ENCODE data around the gene NCF4.

The NCF4 gene

GRCh38 chr22:36860821-36861659 is at the start of gene NCF4:
Gene NCF4, plus strand, starts transcription at chr22:36861006. Its CDS starts 166 bp downstream, at chr22:36861172.
- peak; percentile 72 for DNase-seq

- no peak for DNase-seq
These were observed 49.6 kb upstream of the NCF4 start for GRCh38 chr22:36811094-36811800.

- DNase-seq, result no peak
These were observed 46.0 kb upstream of the NCF4 start for GRCh38 chr22:36814801-36815200.

- DNase-seq, result no peak
These were observed 45.1 kb upstream of the NCF4 start for GRCh38 chr22:36815558-36816338.

- no peak for DNase-seq
These were observed 44.5 kb upstream of the NCF4 start for GRCh38 chr22:36816339-36816635.

GRCh38 chr22:36816636-36817524 is 43.9 kb upstream of the NCF4 start, which contains the start of gene PVALB:
Gene PVALB, minus strand, starts transcription at chr22:36817035. Its CDS starts 30 bp downstream, at chr22:36817005.
- no peak for DNase-seq

- no peak for DNase-seq
These were observed 43.3 kb upstream of the NCF4 start for GRCh38 chr22:36817525-36817848.

- DNase-seq, result no peak
These were observed 42.7 kb upstream of the NCF4 start for GRCh38 chr22:36818010-36818642.

GRCh38 chr22:36819112-36819511 is 41.7 kb upstream of the NCF4 start:
- no peak for DNase-seq

GRCh38 chr22:36822581-36822980 is 38.2 kb upstream of the NCF4 start:
- no peak for DNase-seq

- no peak for DNase-seq
These were observed 37.5 kb upstream of the NCF4 start for GRCh38 chr22:36823186-36823839.

- no peak for DNase-seq
These were observed 36.2 kb upstream of the NCF4 start for GRCh38 chr22:36824655-36825054.

- no peak for DNase-seq
These were observed 34.5 kb upstream of the NCF4 start for GRCh38 chr22:36826262-36826661.

GRCh38 chr22:36828815-36829214 is 32.0 kb upstream of the NCF4 start:
- DNase-seq, result no peak

GRCh38 chr22:36829370-36830002 is 31.3 kb upstream of the NCF4 start:
- DNase-seq, result no peak

- no peak for DNase-seq
These were observed 30.2 kb upstream of the NCF4 start for GRCh38 chr22:36830601-36831000.

- no peak for DNase-seq
These were observed 29.6 kb upstream of the NCF4 start for GRCh38 chr22:36831206-36831605.

GRCh38 chr22:36831717-36832116 is 29.1 kb upstream of the NCF4 start:
- DNase-seq, result no peak

- DNase-seq, result no peak
These were observed 27.7 kb upstream of the NCF4 start for GRCh38 chr22:36833073-36833472.

GRCh38 chr22:36835903-36836302 is 24.9 kb upstream of the NCF4 start:
- no peak for DNase-seq
